Hepatic stellate cell (primary cell): ENCODE results near the gene PTPN12.
"Not testable (repeated sequence)": the region's sequence is repeated elsewhere in the genome, so short reads cannot be mapped to it uniquely, and the experiment has no call there.

ENCODE experiments used
- DNase-seq: peaks from one replicate; pipeline ENCODE4 v3.0.0; 2011; ENCODE audit warnings: low spot score

The PTPN12 gene

DNA sequence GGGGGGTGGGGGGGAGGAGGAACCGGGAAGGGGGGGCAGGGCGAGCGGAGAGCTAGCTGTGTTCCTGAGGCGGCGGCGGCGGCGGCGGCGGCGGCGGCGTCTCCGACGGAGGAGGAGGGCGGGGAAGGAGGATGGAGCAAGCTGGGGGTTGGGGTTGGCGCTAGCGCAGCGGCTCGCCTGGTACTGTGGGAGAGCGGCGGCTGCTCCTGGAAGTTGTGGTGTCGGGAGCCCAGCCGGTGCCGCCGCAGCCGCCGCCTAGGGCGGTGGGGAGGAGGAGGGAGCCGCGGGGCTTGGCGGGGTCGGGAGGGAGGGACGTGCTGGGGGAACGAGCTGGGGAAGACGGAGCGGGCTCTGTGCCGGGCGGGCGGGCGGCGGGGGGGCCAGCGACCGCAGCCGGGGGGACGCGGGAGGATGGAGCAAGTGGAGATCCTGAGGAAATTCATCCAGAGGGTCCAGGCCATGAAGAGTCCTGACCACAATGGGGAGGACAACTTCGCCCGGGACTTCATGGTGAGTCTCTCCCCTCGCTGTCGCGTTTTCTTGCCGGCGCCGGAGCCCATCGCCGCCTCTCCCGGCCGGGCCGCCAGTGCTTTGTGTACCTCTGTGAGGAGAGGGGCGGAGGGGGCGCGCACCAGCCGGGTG, at the start of gene PTPN12:
TSS of gene PTPN12 (plus strand) at position 160 of the 642 bp plus-strand sequence. CDS start at position 412, 252 bp downstream.
- DNase-seq = no peak

- DNase-seq = no peak
These were observed 48.1 kb upstream of the PTPN12 start for GRCh38 chr7:77488986-77489385.

DNA sequence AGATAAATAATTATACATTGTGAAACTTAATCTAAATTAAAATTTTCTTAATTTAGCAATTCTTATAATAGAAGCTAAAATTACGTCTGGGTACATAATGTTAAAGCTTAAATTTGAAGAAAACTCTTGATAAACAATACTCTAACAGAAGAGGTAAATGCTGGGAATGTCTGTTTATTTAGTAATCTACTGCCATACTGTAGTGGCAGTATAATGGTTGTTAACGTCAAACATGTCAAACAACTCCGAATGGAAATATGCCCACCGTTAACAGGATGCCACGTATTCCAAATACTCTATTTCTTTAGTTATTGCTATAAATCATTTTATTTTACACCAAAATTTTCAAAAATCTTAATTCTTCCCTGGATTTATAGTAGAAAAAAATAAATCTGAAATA, 40.0 kb upstream of the PTPN12 start:
- DNase-seq = no peak

GRCh38 chr7:77498659-77499379, 38.3 kb upstream of the PTPN12 start:
- DNase-seq = no peak

DNA sequence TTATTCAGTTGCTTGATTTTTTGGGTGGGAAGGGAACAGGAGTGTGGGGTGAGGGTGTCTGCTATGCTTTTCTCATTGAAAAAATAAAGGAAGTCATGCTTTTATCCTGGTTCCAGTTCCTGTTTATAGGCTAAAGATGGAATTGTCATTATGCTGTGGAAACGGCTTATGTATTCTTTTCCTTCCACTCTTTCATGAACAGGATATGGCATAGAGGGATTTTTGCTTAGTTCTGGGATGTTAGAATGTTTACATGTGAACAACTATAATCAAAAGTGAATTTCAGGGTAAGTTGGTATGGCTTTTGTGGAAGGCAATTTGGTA, 35.9 kb upstream of the PTPN12 start:
- no peak for DNase-seq

GRCh38 chr7:77504951-77505350, 32.1 kb upstream of the PTPN12 start:
- DNase-seq = no peak

DNA sequence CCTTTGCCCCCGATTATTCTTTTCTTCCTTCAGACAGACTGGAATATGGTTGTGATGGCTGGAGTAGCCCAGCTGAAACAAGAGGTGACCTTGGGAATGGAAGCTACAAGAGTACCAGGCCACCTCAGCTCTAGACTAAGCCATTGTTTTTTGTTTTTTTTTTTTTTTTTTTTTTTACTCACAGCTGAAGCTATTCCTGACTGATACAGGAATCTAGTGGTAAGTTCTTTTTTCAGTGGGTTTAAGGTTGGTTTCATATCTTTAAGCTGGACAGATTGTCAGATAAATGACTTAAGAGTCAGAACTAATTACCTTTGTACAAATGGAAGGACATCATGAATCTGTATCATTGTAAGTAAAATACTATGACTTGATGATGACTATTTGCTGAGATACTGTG, 30.2 kb upstream of the PTPN12 start:
- DNase-seq = no peak

DNA sequence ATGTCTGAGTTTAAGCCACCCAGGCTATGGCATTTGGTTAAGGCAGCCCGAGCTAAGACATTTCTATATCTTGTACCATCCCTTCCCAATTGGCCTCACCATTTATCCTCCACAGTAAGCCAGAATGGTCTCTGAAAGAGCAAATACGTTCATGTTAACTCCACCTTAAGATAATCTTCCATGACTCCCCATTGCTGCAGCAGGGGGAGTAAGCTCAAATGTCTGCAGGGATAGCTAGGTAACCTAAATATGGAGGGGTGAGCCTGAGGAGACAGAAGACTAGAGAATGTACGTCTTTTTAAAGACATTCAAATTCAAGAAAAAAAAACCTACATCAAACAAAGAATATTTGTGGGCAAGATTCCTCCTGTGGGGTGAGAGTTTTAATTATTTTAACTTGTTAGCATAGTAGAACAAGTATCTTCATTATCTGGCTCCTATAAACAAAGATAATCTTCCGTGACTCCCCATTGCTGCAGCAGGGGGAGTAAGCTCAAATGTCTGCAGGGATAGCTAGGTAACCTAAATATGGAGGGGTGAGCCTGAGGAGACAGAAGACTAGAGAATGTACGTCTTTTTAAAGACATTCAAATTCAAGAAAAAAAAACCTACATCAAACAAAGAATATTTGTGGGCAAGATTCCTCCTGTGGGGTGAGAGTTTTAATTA, 24.0 kb upstream of the PTPN12 start:
- not testable (repeated sequence) for DNase-seq

DNA sequence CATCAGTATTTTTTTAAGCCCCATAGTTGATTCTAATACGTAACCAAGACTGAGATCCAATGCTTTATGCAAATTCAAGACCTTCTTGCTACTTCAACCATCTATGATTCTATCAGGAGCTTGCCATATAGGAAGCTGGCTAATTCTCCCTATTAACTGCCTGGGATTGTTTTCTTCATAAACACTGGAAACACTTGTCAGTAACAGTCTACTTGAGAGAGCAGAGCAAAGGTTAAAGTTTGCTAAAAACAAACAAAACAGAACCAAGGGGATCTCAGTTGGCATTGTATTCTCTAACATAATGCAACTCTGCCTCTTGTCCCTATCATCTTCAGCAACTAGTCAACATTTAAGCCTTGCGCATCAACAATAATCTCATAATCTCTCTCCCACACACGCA, 21.0 kb upstream of the PTPN12 start:
- DNase-seq = no peak

DNA sequence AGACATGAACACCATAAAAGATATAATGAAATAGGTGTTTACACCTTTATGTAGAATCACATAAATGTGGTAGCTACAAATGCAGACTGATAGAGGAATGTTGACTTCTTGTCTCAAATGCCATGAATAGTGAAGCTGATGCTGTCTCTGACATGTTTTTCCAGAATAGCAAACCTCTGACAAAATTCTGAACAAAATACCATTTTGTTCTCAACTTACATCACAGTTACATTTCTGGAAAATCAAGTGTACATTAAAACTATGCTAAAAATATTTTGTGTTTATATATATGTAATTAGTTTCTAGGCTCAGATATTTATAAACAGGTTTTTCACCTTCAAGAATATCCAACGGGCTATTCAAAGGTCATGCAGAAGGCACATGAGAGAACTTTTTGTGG, 16.8 kb upstream of the PTPN12 start:
- no peak for DNase-seq

DNA sequence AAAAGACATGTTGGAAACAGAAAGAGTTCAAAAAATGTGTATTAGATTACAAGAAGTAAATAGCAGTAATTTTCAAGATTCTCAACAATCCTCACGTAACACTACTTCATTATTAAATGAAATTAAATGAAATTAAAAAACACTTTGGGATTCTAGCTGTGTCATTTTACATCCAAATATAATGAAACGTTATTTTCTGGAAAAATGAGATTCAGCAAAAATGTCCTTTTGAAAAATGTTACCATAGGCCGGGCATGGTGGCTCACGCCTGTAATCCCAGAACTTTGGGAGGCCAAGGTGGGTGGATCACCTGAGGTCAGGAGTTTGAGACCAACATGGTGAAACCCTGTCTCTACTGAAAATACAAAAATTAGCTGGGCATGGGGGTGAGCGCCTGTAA, 15.6 kb upstream of the PTPN12 start:
- DNase-seq = not testable (repeated sequence)

- DNase-seq = no peak
These were observed 12.4 kb upstream of the PTPN12 start for GRCh38 chr7:77524731-77525130.

- DNase-seq = no peak
These were observed 11.9 kb upstream of the PTPN12 start for GRCh38 chr7:77525231-77525630.

DNA sequence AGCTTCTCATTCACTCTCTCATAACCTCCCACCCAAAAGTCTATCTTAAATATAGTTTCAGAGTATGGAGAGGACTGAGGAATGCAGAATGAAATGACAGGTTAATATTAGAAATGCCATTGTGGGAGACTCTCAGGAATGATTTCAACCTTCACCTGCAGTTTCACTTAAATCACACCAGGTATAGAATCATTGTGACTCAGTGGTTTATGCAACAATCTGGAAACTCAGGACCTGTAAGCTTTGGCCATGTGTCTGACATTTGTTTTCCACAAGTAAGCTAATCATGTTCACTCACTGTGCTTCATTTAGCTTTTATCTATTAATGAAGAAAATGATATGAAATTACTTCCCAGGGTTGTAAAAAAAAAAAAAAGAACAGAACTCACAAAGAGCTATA, 8.7 kb upstream of the PTPN12 start:
- no peak for DNase-seq

DNA sequence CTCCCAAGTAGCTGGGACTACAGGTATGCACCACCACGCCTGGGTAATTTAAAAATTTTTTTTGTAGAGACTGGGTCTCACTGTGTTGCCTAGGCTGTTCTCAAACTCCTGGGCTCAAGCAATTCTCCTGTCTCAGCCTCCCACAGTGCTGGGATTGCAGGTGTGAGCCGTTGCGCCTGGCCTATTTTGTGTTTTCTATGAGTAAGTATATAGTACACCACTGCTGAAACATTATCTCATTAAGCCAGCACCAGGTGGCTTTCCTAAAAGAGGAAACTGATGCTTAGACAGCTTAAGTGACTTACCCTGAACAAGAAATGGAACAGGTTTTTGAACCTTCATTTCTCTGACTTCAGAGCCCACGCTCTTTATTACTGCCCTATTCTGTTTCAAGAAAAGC, 7.8 kb upstream of the PTPN12 start:
- no peak for DNase-seq

GRCh38 chr7:77531038-77531437, 6.1 kb upstream of the PTPN12 start:
- no peak for DNase-seq

DNA sequence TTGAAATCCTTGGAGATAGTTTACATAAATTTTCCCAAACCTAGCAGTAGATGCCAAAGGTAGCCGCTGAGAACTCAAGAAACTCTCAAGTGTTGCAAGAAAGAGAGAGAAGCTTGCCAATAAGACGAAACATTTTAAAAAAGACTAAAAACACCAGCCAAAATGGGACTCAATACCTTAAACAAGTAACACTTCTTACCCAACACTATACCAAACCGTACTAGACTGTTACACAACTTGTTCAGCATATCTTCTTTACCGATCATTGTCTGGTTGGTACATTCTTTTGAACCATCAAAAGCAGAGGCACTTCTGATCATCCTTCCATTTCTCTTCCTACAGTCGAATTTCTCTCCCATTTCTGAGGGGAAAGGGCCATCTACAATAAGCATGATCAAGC, 4.8 kb upstream of the PTPN12 start:
- no peak for DNase-seq

DNA sequence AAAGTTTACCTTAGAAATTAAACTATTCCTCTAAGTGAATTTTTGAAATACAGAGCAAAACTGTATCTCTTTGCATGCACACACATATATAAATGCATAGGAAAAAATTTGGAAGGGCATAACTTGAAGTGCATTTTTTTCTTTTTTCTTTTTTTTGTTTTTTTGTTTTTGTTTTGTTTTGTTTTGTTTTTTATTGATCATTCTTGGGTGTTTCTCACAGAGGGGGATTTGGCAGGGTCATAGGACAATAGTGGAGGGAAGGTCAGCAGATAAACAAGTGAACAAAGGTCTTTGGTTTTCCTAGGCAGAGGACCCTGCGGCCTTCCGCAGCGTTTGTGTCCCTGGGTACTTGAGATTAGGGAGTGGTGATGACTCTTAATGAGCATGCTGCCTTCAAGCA, 4.4 kb upstream of the PTPN12 start:
- not testable (repeated sequence) for DNase-seq

DNA sequence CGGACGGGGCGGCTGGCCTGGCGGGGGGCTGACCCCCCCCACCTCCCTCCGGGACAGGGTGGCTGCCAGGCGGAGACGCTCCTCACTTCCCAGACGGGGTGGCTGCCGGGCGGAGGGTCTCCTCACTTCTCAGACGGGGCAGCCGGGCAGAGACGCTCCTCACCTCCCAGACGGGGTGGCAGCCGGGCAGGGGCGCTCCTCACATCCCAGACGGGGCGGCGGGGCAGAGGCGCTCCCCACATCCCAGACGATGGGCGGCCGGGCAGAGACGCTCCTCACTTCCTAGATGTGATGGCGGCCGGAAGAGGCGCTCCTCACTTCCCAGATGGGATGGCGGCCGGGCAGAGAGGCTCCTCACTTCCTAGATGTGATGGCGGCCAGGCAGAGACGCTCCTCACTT, 3.0 kb upstream of the PTPN12 start:
- DNase-seq = not testable (repeated sequence)

DNA sequence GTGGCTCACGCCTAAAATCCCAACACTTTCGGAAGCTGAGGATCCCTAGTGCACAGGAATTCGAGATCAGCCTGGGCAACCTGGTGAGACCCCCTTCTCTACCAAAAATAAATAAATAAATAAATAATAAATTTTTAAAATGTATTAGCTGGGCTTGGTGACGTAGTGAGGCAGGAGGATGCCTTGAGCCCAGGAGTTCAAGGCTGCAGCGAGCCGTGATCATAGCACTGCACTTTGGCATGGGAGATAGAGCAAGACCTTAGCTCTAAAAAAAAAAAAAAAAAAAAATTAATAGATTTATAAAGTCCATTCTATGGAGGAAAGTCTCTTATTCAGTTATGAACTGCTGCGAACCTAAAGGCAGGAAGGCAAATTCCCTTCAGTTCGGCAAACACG, 1.1 kb upstream of the PTPN12 start:
- DNase-seq = no peak

- peak; percentile 99 for DNase-seq
These were observed 521 bp upstream of the PTPN12 start for GRCh38 chr7:77536413-77537135.

- peak; percentile 37 for DNase-seq
These were observed 734 bp downstream of the PTPN12 start for GRCh38 chr7:77537778-77538280.
